IMR-90 (cell line): ENCODE results near the gene CLCF1. TPM values are rescaled to one million over a fixed set of nuclear protein-coding genes. Genes with fewer than 3 reads are reported as not detected.

Experiments used
- ATAC-seq: fragments of 200-7000 bp; cut with Tn5 transposase; 2 replicates; pipeline ENCODE4 v1.9.1; 2020; ENCODE audit warnings: low read depth, mild to moderate bottlenecking, moderate library complexity
- BruUV-seq: library from RNA; stranded (reverse); fragments of 400-500 nt; replicated peaks from 2 replicates; lab custom pipeline; 2021; lab: Mats Ljungman, UMichigan
- CTCF ChIA-PET: fragments of 300-600 bp; formaldehyde crosslinking; extraction: SDS; loops from one replicate; lab custom pipeline; 2021; ENCODE audit warnings: antibody characterized with exemption; lab: Yijun Ruan, JAX
- POLR2A ChIA-PET: fragments of 300-600 bp; sonication (Branson Sonifier 250); formaldehyde crosslinking; loops from one replicate; lab custom pipeline; 2022; ENCODE audit warnings: antibody characterized with exemption; ENCODE audit not compliant: unreplicated experiment; lab: Charles Lee
- DNase-seq: peaks from one replicate; pipeline ENCODE4 v3.0.0; 2013
- H2AFZ ChIP-seq: replicated peaks from 2 replicates; pipeline ENCODE3; 2013; ENCODE audit warnings: low read length, mild to moderate bottlenecking; ENCODE audit not compliant: poor library complexity
- H2AK5ac ChIP-seq: 2 replicates; pipeline ENCODE4 v1.6.1; 2013; ENCODE audit warnings: low read depth, low read length, inconsistent platforms
- H2AK9ac ChIP-seq: replicated peaks from 2 replicates; pipeline ENCODE3; 2013; ENCODE audit warnings: mild to moderate bottlenecking, low read depth, low read length, moderate library complexity; ENCODE audit not compliant: poor library complexity
- H2BK120ac ChIP-seq: 2 replicates; pipeline ENCODE4 v1.6.1; 2013; ENCODE audit warnings: low read depth, low read length, inconsistent platforms
- H2BK15ac ChIP-seq: 3 replicates; pipeline ENCODE4 v1.6.1; 2013; ENCODE audit warnings: low read depth, low read length, inconsistent platforms
- H2BK20ac ChIP-seq: 2 replicates; pipeline ENCODE4 v1.6.1; 2013; ENCODE audit warnings: low read depth, mild to moderate bottlenecking, inconsistent platforms, low read length, moderate library complexity
- H2BK5ac ChIP-seq: 2 replicates; pipeline ENCODE4 v1.6.1; 2013; ENCODE audit warnings: mild to moderate bottlenecking, low read depth, low read length, inconsistent platforms; ENCODE audit not compliant: poor library complexity, severe bottlenecking
- H3K14ac ChIP-seq: replicated peaks from 2 replicates; pipeline ENCODE4 v1.6.1; 2013; ENCODE audit warnings: low read depth, low read length, inconsistent platforms
- H3K18ac ChIP-seq: 2 replicates; pipeline ENCODE4 v1.6.1; 2013; ENCODE audit warnings: low read depth, low read length, control low read depth
- H3K23ac ChIP-seq: 2 replicates; pipeline ENCODE4 v1.6.1; 2013; ENCODE audit warnings: low read depth, low read length, inconsistent platforms
- H3K27ac ChIP-seq: 2 replicates; pipeline ENCODE4 v1.5.1; 2013; ENCODE audit warnings: mild to moderate bottlenecking, control low read depth, low read length; ENCODE audit not compliant: insufficient read depth
- H3K27me3 ChIP-seq: 2 replicates; pipeline ENCODE4 v1.6.1; 2013; ENCODE audit warnings: low read length; ENCODE audit not compliant: control insufficient read depth, insufficient read depth
- H3K36me3 ChIP-seq: 2 replicates; pipeline ENCODE4 v1.6.1; 2013; ENCODE audit warnings: low read length, mixed read lengths; ENCODE audit not compliant: control insufficient read depth, insufficient read depth
- H3K4ac ChIP-seq: 2 replicates; pipeline ENCODE4 v1.6.1; 2013; ENCODE audit warnings: low read depth, low read length, inconsistent platforms
- H3K4me1 ChIP-seq: 2 replicates; pipeline ENCODE4 v1.6.1; 2013; ENCODE audit warnings: low read length, mixed read lengths; ENCODE audit not compliant: control insufficient read depth, insufficient read depth
- H3K4me2 ChIP-seq: 2 replicates; pipeline ENCODE4 v1.6.1; 2013; ENCODE audit warnings: low read depth, mild to moderate bottlenecking, control low read depth, low read length, moderate library complexity
- H3K4me3 ChIP-seq: 2 replicates; pipeline ENCODE4 v1.5.1; 2013; ENCODE audit warnings: low read depth, mild to moderate bottlenecking, control low read depth, low read length, moderate library complexity; ENCODE audit not compliant: insufficient read depth
- H3K56ac ChIP-seq: 2 replicates; pipeline ENCODE4 v1.6.1; 2013; ENCODE audit warnings: low read length, inconsistent platforms; ENCODE audit not compliant: insufficient read depth; ENCODE audit errors: extremely low read depth
- H3K79me1 ChIP-seq, 2 experiments: 2 replicates each; pipeline ENCODE4 v1.6.1; 2013; ENCODE audit warnings: low read length in 2 of 2, inconsistent platforms in 1 of 2, low read depth in 1 of 2
- H3K9ac ChIP-seq: 2 replicates; pipeline ENCODE4 v1.6.1; 2013; ENCODE audit warnings: low read depth, low read length, control low read depth
- H3K9me1 ChIP-seq: 2 replicates; pipeline ENCODE4 v1.6.1; 2013; ENCODE audit warnings: low read length, inconsistent platforms; ENCODE audit not compliant: insufficient read depth
- H3K9me3 ChIP-seq: 2 replicates; pipeline ENCODE4 v1.6.1; 2013; ENCODE audit warnings: low read length; ENCODE audit not compliant: control insufficient read depth, insufficient read depth
- H4K20me1 ChIP-seq: 2 replicates; pipeline ENCODE4 v1.6.1; 2013; ENCODE audit warnings: low read length, inconsistent platforms; ENCODE audit not compliant: insufficient read depth
- H4K5ac ChIP-seq: 2 replicates; pipeline ENCODE4 v1.6.1; 2013; ENCODE audit warnings: mild to moderate bottlenecking, low read depth, low read length, control low read depth
- H4K8ac ChIP-seq, 2 experiments: 2 replicates each; pipeline ENCODE4 v1.6.1; 2013; ENCODE audit warnings: low read depth in 2 of 2, low read length in 2 of 2, control low read depth in 1 of 2, inconsistent platforms in 1 of 2
- H4K91ac ChIP-seq: 2 replicates; pipeline ENCODE4 v1.6.1; 2013; ENCODE audit warnings: low read depth, low read length, inconsistent platforms; ENCODE audit not compliant: insufficient read depth
- BHLHE40 ChIP-seq: fragments of 150-350 bp; IDR thresholded peaks from 2 replicates; pipeline ENCODE4 v1.6.1; 2016; ENCODE audit warnings: mild to moderate bottlenecking, low read depth, low read length
- CEBPB ChIP-seq: IDR thresholded peaks from 2 replicates; pipeline ENCODE4 v1.6.1; 2012; ENCODE audit warnings: low read depth, low read length, improper control_type of control experiment
- MAFK ChIP-seq: IDR thresholded peaks from 2 replicates; pipeline ENCODE4 v1.6.1; 2012; ENCODE audit warnings: low read depth, low read length, improper control_type of control experiment
- MAZ ChIP-seq: IDR thresholded peaks from 2 replicates; pipeline ENCODE4 v1.6.1; 2012; ENCODE audit warnings: low read depth, mild to moderate bottlenecking, low read length, improper control_type of control experiment, moderate library complexity, borderline replicate concordance
- MXI1 ChIP-seq: IDR thresholded peaks from 2 replicates; pipeline ENCODE4 v1.6.1; 2012; ENCODE audit warnings: low read depth, mild to moderate bottlenecking, low read length, moderate library complexity, borderline replicate concordance
- NFE2L2 ChIP-seq: fragments of 150-350 bp; IDR thresholded peaks from 2 replicates; pipeline ENCODE4 v1.6.1; 2016; ENCODE audit warnings: low read depth, mild to moderate bottlenecking, low read length
- POLR2A ChIP-seq: IDR thresholded peaks from 2 replicates; pipeline ENCODE4 v1.6.1; 2012; ENCODE audit warnings: mild to moderate bottlenecking, low read depth, low read length
- RAD21 ChIP-seq: IDR thresholded peaks from 2 replicates; pipeline ENCODE4 v1.6.1; 2012; ENCODE audit warnings: low read length, improper control_type of control experiment
- RCOR1 ChIP-seq: IDR thresholded peaks from 2 replicates; pipeline ENCODE4 v1.6.1; 2012; ENCODE audit warnings: mild to moderate bottlenecking, low read length, improper control_type of control experiment; ENCODE audit not compliant: insufficient replicate concordance
- RFX5 ChIP-seq: IDR thresholded peaks from 2 replicates; pipeline ENCODE4 v1.8.0; 2012; ENCODE audit warnings: low read depth, mild to moderate bottlenecking, low read length, moderate library complexity
- SMC3 ChIP-seq: fragments of 150-350 bp; IDR thresholded peaks from 2 replicates; pipeline ENCODE4 v1.6.1; 2016; ENCODE audit warnings: low read depth, mild to moderate bottlenecking, antibody characterized with exemption, low read length, moderate library complexity
- USF2 ChIP-seq: fragments of 150-350 bp; IDR thresholded peaks from 2 replicates; pipeline ENCODE4 v1.6.1; 2017; ENCODE audit warnings: mild to moderate bottlenecking, antibody characterized with exemption, low read length, low read depth
- WGBS, 2 experiments: methylation state at CpG; one replicate each; pipeline versions ENCODE4 v1.1.5 to v1.1.7; 2013; ENCODE audit warnings: missing lambda C conversion rate in 2 of 2; ENCODE audit not compliant: insufficient read length in 1 of 2; ENCODE audit errors: extremely low coverage in 2 of 2; 5-methylcytosine and 5-hydroxymethylcytosine counted together
- dilution Hi-C: fragments of 300-500 bp; cut with HindIII; formaldehyde crosslinking; loops from one replicate; pipeline ENCODE4 v1.14.3; 2018; ENCODE audit warnings: low sequenced_read_pairs; ENCODE audit not compliant: unreplicated experiment
- in situ Hi-C: fragments of 300-500 bp; cut with MboI; formaldehyde crosslinking; loops from 3 replicates; pipeline ENCODE4 v1.14.3; 2019; ENCODE audit warnings: low sequenced_read_pairs, inconsistent platforms, mixed read lengths
- intact Hi-C: fragments of 100-400 bp; cut with micrococcal nuclease; formaldehyde crosslinking; loops from 2 replicates; pipeline ENCODE4 v1.10.0; 2022
- polyA plus RNA-seq, 3 experiments: library from polyadenylated mRNA; depleted of rRNA; stranded (reverse); fragments of >200 nt; gene quantifications; 2 replicates each; pipeline ENCODE4 v1.2.3, GENCODE V29; 2012; ENCODE audit warnings: low replicate concordance in 1 of 3
- total RNA-seq: library from RNA; depleted of rRNA; stranded (reverse); fragments of >200 nt; gene quantifications from 2 replicates; pipeline ENCODE4 v1.2.3, GENCODE V29; 2012

The CLCF1 gene
- total and polyA plus RNA-seq, 2 of the 4 experiments (the other 2 are of a cell fraction), result 5.6 to 27.8 TPM

- no CpG with 5 or more reads among the region's 3 CpGs for WGBS, 2 experiments
- dilution Hi-C loops, result no loop called here
Measured at GRCh38 chr11:67337257-67337656, 36.1 kb downstream of the CLCF1 start.

More at GRCh38 chr11:67337257-67337656, 36.1 kb downstream of the CLCF1 start:
- Histone ChIP-seq H3K18ac (no peak overlapping the region), H3K4me1 (no peaks in the 10 kb centered on the region), H2AFZ (no peak overlapping the region), H3K4ac (no peak overlapping the region), H3K27me3 (no peaks in the 10 kb centered on the region), H3K23ac (no peak overlapping the region), H4K91ac (no peak overlapping the region), H2AK9ac (no peak overlapping the region), H4K5ac (no peak overlapping the region), H2BK5ac (no peak overlapping the region), H2AK5ac (no peak overlapping the region), H3K27ac (no peak overlapping the region), H2BK120ac (no peak overlapping the region), H3K79me1 (no peaks in the 10 kb centered on the region), H3K9me1 (no peaks in the 10 kb centered on the region), H3K9me3 (no peaks in the 10 kb centered on the region), H3K9ac (no peak overlapping the region), H4K20me1 (no peaks in the 10 kb centered on the region), H3K4me2 (no peak overlapping the region), H2BK20ac (no peak overlapping the region), H2BK15ac (no peak overlapping the region), H3K4me3 (no peak overlapping the region), H3K56ac (no peak overlapping the region), H4K8ac (no peak overlapping the region), H3K36me3 (no peaks in the 10 kb centered on the region), H3K14ac (no peak overlapping the region)
- ATAC-seq (no peak), DNase-seq (no peak)
- POLR2A ChIA-PET, result no interaction called here
- intact Hi-C loops, result no loop called here
- CTCF ChIA-PET, result interaction anchor here (1.3 kb wide), 1 partner anchor 14 kb away, joined by 4 read pairs; no protein-coding TSS in a partner anchor
- BruUV-seq, result no TSS peak
- TF ChIP-seq CEBPB, result no peak
- no peak for TF ChIP-seq RCOR1
- TF ChIP-seq BHLHE40, result no peak
- TF ChIP-seq RAD21, result no peak
- no peak for TF ChIP-seq RFX5
- no peak for TF ChIP-seq USF2
- no peak for TF ChIP-seq MXI1
- TF ChIP-seq POLR2A, result no peak
- TF ChIP-seq SMC3, result no peak
- no peak for TF ChIP-seq NFE2L2
- no peak for TF ChIP-seq MAZ
- no peak for TF ChIP-seq MAFK
- in situ Hi-C loops, result no loop called here
